ENCODE results near the gene CD28.

CD28 gene

DNA sequence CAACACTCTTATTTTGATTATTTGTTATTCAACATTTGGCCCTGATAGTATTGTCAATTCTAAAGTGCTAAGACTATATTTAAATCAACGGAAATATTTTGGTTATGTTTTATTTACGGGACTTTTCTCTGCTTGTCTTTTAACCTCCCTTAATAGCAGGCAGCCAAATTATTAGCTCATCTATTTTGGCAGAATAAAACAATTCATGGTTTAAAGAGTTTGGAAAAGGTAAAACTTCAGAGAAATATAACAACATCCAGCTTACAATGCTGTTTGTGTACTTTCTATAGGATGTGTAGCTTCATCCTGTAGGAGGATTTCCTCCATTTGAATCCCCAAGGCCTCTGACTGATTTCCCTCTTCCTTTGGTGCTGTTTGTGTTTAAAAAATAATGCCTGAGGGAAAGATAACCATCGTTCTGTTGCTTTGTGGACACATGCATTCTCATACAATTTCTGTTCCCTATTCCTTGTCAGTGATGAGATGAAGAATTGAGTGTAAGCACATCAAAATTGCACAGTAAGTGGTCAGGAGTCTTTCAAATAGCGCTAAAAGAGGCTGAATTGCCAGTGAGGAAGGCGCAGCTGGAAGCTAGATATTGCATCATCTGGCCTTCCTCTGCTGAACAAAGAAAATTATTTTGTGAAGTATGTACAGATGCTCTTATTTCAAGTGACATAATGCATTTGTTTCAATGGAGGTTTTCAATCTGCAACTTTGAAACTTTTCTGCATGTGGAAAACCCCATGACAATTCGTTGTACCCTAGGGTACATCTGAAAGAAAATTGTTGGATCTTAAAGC lies 80.3 kb downstream of the CD28 start:
- TF ChIP-seq, protein P1, sequence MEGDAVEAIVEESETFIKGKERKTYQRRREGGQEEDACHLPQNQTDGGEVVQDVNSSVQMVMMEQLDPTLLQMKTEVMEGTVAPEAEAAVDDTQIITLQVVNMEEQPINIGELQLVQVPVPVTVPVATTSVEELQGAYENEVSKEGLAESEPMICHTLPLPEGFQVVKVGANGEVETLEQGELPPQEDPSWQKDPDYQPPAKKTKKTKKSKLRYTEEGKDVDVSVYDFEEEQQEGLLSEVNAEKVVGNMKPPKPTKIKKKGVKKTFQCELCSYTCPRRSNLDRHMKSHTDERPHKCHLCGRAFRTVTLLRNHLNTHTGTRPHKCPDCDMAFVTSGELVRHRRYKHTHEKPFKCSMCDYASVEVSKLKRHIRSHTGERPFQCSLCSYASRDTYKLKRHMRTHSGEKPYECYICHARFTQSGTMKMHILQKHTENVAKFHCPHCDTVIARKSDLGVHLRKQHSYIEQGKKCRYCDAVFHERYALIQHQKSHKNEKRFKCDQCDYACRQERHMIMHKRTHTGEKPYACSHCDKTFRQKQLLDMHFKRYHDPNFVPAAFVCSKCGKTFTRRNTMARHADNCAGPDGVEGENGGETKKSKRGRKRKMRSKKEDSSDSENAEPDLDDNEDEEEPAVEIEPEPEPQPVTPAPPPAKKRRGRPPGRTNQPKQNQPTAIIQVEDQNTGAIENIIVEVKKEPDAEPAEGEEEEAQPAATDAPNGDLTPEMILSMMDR (IDR thresholded peaks at IDR 0.05; ENCODE audit: control insufficient read depth, insufficient read depth, low read depth, low read length, missing control alignments), result no peak
- no peak overlapping the region for H3K4me3 ChIP-seq (ENCODE audit: control insufficient read depth, low read depth, low read length)
- no peak for DNase-seq (ENCODE audit: low read depth)

DNA sequence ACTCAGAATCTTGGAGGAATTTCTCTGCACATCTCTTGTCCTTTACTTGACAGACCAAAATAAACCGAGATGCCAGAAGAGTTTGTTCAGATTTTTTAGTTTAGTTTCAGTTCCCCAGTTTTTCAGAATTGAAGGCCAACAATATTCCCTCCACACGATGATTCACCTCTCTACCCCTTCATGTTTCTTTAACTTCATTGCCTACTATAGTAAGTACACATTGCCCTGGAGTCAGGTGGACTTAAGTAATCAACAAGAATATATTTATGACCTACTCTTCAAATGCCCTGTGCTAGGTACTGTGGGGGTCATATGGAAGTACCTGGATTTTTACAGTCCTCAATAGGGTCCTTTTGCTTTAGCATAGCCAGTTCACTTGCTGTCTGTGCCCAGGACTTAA lies 81.5 kb downstream of the CD28 start:
- TF ChIP-seq, protein P1 (IDR thresholded peaks at IDR 0.05; ENCODE audit: control insufficient read depth, insufficient read depth, low read depth, low read length, missing control alignments), result no peak
- no peak overlapping the region for H3K4me3 ChIP-seq (ENCODE audit: control insufficient read depth, low read depth, low read length)
- no peak for DNase-seq (ENCODE audit: low read depth)

Measured in AG09309 (cell line).